ENCODE data around the gene NCBP3.
"Not testable (repeated sequence)": the region's sequence is repeated elsewhere in the genome, so short reads cannot be mapped to it uniquely, and the experiment has no call there.

NCBP3 gene

DNA sequence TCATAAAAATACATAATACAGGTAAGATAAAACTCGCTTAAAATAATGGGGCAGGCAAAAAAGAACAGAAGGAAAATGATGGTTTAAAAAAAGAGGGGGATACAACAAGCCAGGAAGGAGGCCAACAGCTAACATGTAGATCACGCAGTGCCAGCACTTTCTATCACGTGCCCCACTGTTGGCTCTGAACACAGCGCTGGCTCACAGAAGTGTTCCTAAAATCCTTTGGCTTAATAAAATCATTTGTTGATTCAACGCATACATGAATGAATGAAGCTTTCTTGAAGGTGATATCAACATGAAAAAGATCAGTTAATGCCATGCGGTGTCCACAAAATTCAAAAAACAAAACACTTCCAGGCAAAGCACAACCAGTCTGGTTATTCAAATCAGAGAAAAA lies 53.6 kb downstream of the NCBP3 start:
- peaks cover 14 to 21% of the 10 kb centered on the region in 2 experiments for H3K4me1 ChIP-seq (ENCODE audit: control insufficient read depth in 1 of 2, insufficient read depth in 1 of 2, low read depth in 1 of 2, low read length in 1 of 2)
- H3K36me3 ChIP-seq = no peaks in the 10 kb centered on the region
- H3K27ac ChIP-seq = no peak overlapping the region
- no peaks in the 10 kb centered on the region for H3K9me3 ChIP-seq
- H3K27me3 ChIP-seq = no peaks in the 10 kb centered on the region
- H3K4me3 ChIP-seq (ENCODE audit: low read depth in 1 of 2, low read length in 1 of 2) = no peak overlapping the region
- TF ChIP-seq, protein P1, sequence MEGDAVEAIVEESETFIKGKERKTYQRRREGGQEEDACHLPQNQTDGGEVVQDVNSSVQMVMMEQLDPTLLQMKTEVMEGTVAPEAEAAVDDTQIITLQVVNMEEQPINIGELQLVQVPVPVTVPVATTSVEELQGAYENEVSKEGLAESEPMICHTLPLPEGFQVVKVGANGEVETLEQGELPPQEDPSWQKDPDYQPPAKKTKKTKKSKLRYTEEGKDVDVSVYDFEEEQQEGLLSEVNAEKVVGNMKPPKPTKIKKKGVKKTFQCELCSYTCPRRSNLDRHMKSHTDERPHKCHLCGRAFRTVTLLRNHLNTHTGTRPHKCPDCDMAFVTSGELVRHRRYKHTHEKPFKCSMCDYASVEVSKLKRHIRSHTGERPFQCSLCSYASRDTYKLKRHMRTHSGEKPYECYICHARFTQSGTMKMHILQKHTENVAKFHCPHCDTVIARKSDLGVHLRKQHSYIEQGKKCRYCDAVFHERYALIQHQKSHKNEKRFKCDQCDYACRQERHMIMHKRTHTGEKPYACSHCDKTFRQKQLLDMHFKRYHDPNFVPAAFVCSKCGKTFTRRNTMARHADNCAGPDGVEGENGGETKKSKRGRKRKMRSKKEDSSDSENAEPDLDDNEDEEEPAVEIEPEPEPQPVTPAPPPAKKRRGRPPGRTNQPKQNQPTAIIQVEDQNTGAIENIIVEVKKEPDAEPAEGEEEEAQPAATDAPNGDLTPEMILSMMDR (IDR thresholded peaks at IDR 0.05) = no peak

DNA sequence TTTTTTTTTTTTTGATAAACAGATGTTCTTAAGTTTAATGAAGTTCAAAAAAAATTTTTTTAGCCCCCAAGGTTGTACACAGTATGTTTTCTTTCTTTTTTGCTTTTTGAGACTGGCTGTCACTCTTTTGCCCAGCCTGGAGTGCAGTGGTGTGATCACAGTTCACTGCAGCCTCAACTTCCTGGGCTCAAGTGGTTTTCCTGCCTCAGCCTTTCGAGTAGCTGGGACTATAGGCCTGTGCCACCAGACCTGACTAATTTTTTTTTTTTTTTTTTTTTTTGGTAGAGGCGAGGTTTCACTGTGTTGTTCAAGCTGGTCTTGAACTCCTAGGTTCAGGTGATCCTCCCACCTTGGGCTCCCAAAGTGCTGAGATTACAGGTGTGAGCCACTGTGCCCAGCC lies 57.8 kb downstream of the NCBP3 start:
- Histone ChIP-seq H3K9me3 (no peaks in the 10 kb centered on the region), H3K4me1 (ENCODE audit: control insufficient read depth in 1 of 2, insufficient read depth in 1 of 2, low read depth in 1 of 2, low read length in 1 of 2) (peaks cover 14 to 21% of the 10 kb centered on the region in 2 experiments), H3K36me3 (no peaks in the 10 kb centered on the region), H3K4me3 (ENCODE audit: low read depth in 1 of 2, low read length in 1 of 2) (no peak overlapping the region), H3K27ac (no peak overlapping the region), H3K27me3 (no peaks in the 10 kb centered on the region)
- TF ChIP-seq, protein P1 (IDR thresholded peaks at IDR 0.05) = no peak

- peaks cover under 1 to 12% of the 10 kb centered on the region in 2 experiments for H3K4me1 ChIP-seq (ENCODE audit: control insufficient read depth in 1 of 2, insufficient read depth in 1 of 2, low read depth in 1 of 2, low read length in 1 of 2)
- not testable (repeated sequence) for H3K4me3 ChIP-seq (ENCODE audit: low read depth in 1 of 2, low read length in 1 of 2); H3K27ac ChIP-seq; H3K36me3 ChIP-seq; H3K27me3 ChIP-seq; H3K9me3 ChIP-seq
These were observed 60.7 kb downstream of the NCBP3 start for GRCh38 chr17:3785323-3785722.

DNA sequence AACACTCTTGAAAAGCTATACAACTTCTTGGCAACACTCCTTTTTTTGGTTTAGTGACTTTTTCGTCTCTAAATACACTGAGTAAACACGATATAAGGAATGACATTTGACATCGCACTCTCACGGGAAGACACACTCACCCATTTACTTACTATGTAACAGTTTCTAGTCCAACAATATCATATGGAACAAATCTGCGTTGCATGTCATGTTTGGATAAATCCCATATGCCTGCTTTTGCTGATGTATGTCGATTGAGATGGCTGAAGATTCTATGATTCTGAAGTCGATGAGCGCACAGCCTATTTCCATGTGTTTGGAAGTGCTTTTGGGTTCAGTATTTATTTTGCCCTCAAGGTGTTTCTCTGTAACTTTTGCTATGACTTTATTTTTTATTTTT lies 63.3 kb downstream of the NCBP3 start:
- TF ChIP-seq, protein P1 (IDR thresholded peaks at IDR 0.05) = no peak
- Histone ChIP-seq H3K36me3 (no peaks in the 10 kb centered on the region), H3K27me3 (no peaks in the 10 kb centered on the region), H3K4me1 (ENCODE audit: control insufficient read depth in 1 of 2, insufficient read depth in 1 of 2, low read depth in 1 of 2, low read length in 1 of 2) (no peaks in the 10 kb centered on the region), H3K4me3 (ENCODE audit: low read depth in 1 of 2, low read length in 1 of 2) (no peak overlapping the region), H3K27ac (no peak overlapping the region), H3K9me3 (no peaks in the 10 kb centered on the region)

DNA sequence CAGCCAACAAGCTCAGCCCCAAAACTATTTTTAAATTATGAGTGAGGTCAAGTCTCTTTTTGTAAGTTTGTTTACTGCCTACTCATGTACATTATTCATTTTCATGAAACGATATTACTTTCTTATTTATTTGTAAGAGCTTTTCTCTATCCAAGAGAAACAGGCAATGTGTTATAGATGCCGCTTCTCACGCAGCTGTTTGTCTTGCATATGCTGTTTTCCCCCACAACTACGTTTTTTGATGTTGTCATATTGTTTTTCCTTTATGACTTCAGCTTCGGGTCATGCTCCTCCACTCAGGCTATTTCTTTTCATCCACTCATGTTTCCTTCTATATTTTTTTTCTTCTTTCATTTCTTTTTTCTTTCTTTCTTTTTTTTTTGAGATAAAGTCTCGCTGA lies 65.1 kb downstream of the NCBP3 start:
- Histone ChIP-seq H3K27ac (no peak overlapping the region), H3K9me3 (no peaks in the 10 kb centered on the region), H3K36me3 (no peaks in the 10 kb centered on the region), H3K4me1 (ENCODE audit: control insufficient read depth in 1 of 2, insufficient read depth in 1 of 2, low read depth in 1 of 2, low read length in 1 of 2) (no peaks in the 10 kb centered on the region), H3K4me3 (ENCODE audit: low read depth in 1 of 2, low read length in 1 of 2) (no peak overlapping the region), H3K27me3 (no peaks in the 10 kb centered on the region)
- TF ChIP-seq, protein P1 (IDR thresholded peaks at IDR 0.05) = no peak

DNA sequence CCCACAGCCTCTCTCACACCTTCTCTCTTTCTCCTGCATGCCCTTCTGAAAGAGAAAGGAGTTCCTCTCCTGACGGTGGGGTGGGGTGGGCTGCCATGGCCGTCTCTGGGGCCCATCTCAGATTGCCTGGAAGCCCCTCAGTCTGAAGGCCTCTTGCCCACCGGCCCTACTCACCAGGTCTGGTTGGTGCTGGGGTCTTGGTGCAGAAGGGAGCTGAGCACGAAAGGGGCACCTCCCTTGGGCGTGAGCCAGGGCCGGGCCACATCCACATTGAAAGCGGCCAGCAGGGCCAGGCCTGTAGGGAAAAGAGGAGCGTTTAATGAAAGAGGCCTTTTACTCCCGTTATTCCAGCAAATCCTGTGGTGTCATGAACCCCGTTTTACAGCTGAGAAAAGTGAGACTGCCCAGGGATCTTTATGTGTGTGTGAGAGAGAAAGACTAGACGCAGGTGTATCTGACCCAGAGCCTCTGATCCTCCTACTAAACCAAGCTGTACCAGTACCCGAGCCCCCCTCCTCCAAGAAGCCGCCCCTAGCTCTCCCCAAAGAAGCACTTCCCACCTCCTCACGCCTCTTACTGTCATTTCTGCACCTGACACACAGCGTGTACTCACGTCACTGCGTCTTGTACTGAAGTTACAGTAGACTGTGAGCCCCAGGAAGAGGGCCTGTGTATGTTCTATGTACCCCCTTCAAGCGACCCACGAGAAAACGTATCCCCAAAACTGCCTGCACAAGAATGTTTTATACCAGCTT lies 68.5 kb downstream of the NCBP3 start:
- TF ChIP-seq, protein P1 (IDR thresholded peaks at IDR 0.05) = no peak
- H3K27me3 ChIP-seq = no peaks in the 10 kb centered on the region
- no peaks in the 10 kb centered on the region for H3K4me1 ChIP-seq (ENCODE audit: control insufficient read depth in 1 of 2, insufficient read depth in 1 of 2, low read depth in 1 of 2, low read length in 1 of 2)
- no peaks in the 10 kb centered on the region for H3K36me3 ChIP-seq
- H3K27ac ChIP-seq = no peak overlapping the region
- no peak overlapping the region for H3K4me3 ChIP-seq (ENCODE audit: low read depth in 1 of 2, low read length in 1 of 2)
- no peaks in the 10 kb centered on the region for H3K9me3 ChIP-seq
